GM12875 (cell line): Measurements from ENCODE around the gene CCDC78.

Experiments
- H3K4me3 ChIP-seq: one replicate; pipeline ENCODE4 v1.5.1; 2011; ENCODE audit warnings: low read depth, low read length, control low read depth
- CTCF ChIP-seq: IDR thresholded peaks from 2 replicates; pipeline ENCODE4 v1.5.1; 2011; ENCODE audit warnings: low read depth, mild to moderate bottlenecking, control low read depth, inconsistent platforms, low read length, moderate library complexity, borderline replicate concordance; ENCODE audit not compliant: insufficient read depth

CCDC78 gene

GRCh38 chr16:729768-730665, 3.8 kb upstream of the CCDC78 start:
- no peak overlapping the region for H3K4me3 ChIP-seq
- no peak for TF ChIP-seq CTCF

GRCh38 chr16:728890-729744, 2.9 kb upstream of the CCDC78 start:
- no peak for TF ChIP-seq CTCF
- peak overlapping the region; percentile 59 for H3K4me3 ChIP-seq

GRCh38 chr16:728131-728889, 2.1 kb upstream of the CCDC78 start:
- TF ChIP-seq CTCF = no peak

DNA sequence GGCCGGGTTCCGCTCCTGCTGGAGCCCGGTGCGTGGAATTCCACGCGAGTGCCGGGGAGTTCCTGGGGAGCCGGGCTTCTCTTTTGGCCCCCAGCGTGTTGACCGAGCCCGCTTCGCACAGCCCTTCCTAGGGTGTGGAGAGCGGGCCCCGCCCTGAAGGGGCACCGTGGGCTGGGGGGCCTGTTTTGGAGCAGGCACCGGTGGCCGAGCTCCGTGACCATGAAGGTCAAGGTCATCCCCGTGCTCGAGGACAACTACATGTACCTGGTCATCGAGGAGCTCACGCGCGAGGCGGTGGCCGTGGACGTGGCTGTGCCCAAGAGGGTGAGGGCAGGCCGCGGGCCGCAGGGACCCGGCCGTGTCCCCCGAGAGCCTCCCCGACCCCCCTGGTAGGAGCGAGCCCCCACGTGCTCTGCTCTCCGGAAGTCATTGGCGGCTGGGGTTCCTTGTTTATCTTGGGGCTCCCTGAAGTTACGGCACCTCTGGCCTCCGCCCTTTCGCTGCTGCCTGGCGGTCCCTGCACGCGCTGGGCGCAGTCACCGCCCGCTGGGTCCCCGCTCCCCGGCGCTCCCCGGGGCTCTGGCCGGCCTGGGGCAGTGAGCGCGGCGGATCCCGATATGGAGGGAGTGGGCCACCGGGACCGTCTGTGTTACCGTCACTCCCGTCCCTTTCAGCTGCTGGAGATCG, 1.2 kb upstream of the CCDC78 start:
- no peak for TF ChIP-seq CTCF
- peak overlapping the region; percentile 59 for H3K4me3 ChIP-seq

More at GRCh38 chr16:728131-728889, 2.1 kb upstream of the CCDC78 start:
- H3K4me3 ChIP-seq = peak overlapping the region; percentile 59

DNA sequence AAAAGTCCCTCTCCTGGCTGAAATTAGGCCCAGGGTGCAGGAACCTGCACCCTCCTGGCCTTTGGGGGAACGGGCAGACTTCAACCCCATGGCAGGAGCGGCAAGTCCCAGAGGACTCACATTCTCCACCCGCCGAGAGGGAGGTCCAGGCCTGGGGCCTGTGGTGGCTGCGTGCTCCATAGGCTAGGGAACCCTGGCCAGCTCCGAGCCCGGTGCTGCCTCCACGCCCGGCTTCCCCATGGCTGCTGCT, 130 bp downstream of the CCDC78 start:
- no peak for TF ChIP-seq CTCF
- H3K4me3 ChIP-seq = no peak overlapping the region

DNA sequence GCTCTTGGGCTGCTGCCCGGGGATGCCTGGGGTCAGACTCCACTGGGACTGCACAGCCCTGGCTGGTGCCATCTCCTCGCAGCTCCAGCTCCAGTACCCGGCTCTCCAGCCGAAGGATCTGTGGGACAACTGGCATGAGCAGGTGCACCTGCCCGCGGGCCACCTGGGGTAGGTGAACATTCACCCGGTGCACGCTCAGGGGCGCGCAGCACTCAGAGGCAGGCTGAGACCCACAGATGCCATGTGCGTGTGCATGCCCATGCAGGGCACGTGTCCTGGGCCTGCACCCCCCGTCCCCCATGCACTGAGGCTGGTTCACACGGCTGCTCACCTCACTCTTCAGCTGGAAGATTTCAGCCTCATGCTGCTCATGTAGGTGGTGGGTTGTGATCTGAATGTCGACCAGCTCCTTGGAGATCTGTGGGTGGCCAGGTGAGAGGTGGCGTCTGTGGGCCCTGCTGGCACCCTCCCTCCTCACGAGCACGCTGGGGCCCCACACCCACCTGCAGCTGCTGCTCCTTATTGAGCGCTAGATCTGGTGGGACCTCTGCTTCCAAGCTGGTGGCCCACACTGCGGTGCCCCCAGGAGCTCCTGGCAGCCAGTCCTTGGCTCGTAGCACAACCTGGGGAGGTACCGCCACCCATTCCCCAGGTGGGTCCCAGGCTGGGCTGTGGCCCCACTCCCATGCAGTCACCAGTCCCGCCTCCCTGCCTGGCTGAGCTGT, 618 bp downstream of the CCDC78 start:
- no peak for TF ChIP-seq CTCF
- no peak overlapping the region for H3K4me3 ChIP-seq
